HG03064 (cell line): Measurements from ENCODE around the gene MCHR1.

Experiments used
- ATAC-seq: cut with Tn5 transposase; IDR thresholded peaks from one replicate; pipeline ENCODE4 v1.9.1; 2021; ENCODE audit warnings: low read depth; ENCODE audit not compliant: unreplicated experiment

Gene MCHR1

GRCh38 chr22:40720538-40721256 is 41.4 kb downstream of the MCHR1 start:
- no peak for ATAC-seq

GRCh38 chr22:40721266-40721665 is 42.0 kb downstream of the MCHR1 start:
- ATAC-seq, result no peak

GRCh38 chr22:40723396-40723933 is 44.2 kb downstream of the MCHR1 start:
- no peak for ATAC-seq

- no peak for ATAC-seq
These were observed 47.2 kb downstream of the MCHR1 start for GRCh38 chr22:40726514-40726913.

- ATAC-seq, result no peak
These were observed 48.0 kb downstream of the MCHR1 start for GRCh38 chr22:40727070-40727963.

- ATAC-seq, result no peak
These were observed 48.8 kb downstream of the MCHR1 start for GRCh38 chr22:40727964-40728615.

- ATAC-seq, result no peak
These were observed 49.5 kb downstream of the MCHR1 start for GRCh38 chr22:40728731-40729189.

GRCh38 chr22:40729284-40729683 is 50.0 kb downstream of the MCHR1 start:
- ATAC-seq, result no peak
